Activated naive CD8-positive, alpha-beta T cell (primary cell): Measurements from ENCODE around the gene NGFR.

Source experiments
- H3K27ac Mint-ChIP-seq: one replicate; pipeline ENCODE4 v1.8.0; 2021; ENCODE audit warnings: mixed read lengths
- H3K27me3 Mint-ChIP-seq: one replicate; pipeline ENCODE4 v1.8.0; 2021; ENCODE audit warnings: mixed read lengths
- H3K36me3 Mint-ChIP-seq: one replicate; pipeline ENCODE4 v1.8.0; 2021; ENCODE audit warnings: mixed read lengths
- H3K4me1 Mint-ChIP-seq: one replicate; pipeline ENCODE4 v1.8.0; 2021; ENCODE audit warnings: low read depth, mixed read lengths
- H3K4me3 Mint-ChIP-seq: one replicate; pipeline ENCODE4 v1.8.0; 2021; ENCODE audit warnings: mild to moderate bottlenecking, mixed read lengths
- H3K9me3 Mint-ChIP-seq: one replicate; pipeline ENCODE4 v1.8.0; 2021; ENCODE audit warnings: low read depth, mixed read lengths

Gene NGFR

GRCh38 chr17:49525831-49526741 lies 31.0 kb downstream of the NGFR start:
- Mint-ChIP-seq H3K9me3 (no peaks in the 10 kb centered on the region), H3K27ac (no peak overlapping the region), H3K36me3 (no peaks in the 10 kb centered on the region), H3K4me1 (peaks cover 3% of the 10 kb centered on the region), H3K27me3 (peaks cover 10% of the 10 kb centered on the region), H3K4me3 (no peak overlapping the region)

- H3K36me3 Mint-ChIP-seq: no peaks in the 10 kb centered on the region
- H3K4me1 Mint-ChIP-seq: peaks cover 3% of the 10 kb centered on the region
- H3K4me3 Mint-ChIP-seq: no peak overlapping the region
- H3K9me3 Mint-ChIP-seq: no peaks in the 10 kb centered on the region
- no peak overlapping the region for H3K27ac Mint-ChIP-seq
- H3K27me3 Mint-ChIP-seq: peaks cover 12% of the 10 kb centered on the region
These were observed 33.0 kb downstream of the NGFR start for GRCh38 chr17:49527927-49528651.

GRCh38 chr17:49528966-49529365 lies 33.9 kb downstream of the NGFR start:
- H3K4me1 Mint-ChIP-seq: no peaks in the 10 kb centered on the region
- H3K9me3 Mint-ChIP-seq: no peaks in the 10 kb centered on the region
- H3K4me3 Mint-ChIP-seq: no peak overlapping the region
- H3K27me3 Mint-ChIP-seq: peaks cover 17% of the 10 kb centered on the region
- peak overlapping the region; percentile 29 for H3K27ac Mint-ChIP-seq
- H3K36me3 Mint-ChIP-seq: no peaks in the 10 kb centered on the region

- H3K9me3 Mint-ChIP-seq: no peaks in the 10 kb centered on the region
- peaks cover 18% of the 10 kb centered on the region for H3K27me3 Mint-ChIP-seq
- no peak overlapping the region for H3K27ac Mint-ChIP-seq
- no peak overlapping the region for H3K4me3 Mint-ChIP-seq
- no peaks in the 10 kb centered on the region for H3K4me1 Mint-ChIP-seq
- H3K36me3 Mint-ChIP-seq: no peaks in the 10 kb centered on the region
These were observed 35.0 kb downstream of the NGFR start for GRCh38 chr17:49530118-49530517.

GRCh38 chr17:49543860-49544259 lies 48.8 kb downstream of the NGFR start:
- no peak overlapping the region for H3K4me3 Mint-ChIP-seq
- H3K4me1 Mint-ChIP-seq: no peaks in the 10 kb centered on the region
- H3K36me3 Mint-ChIP-seq: peaks cover 10% of the 10 kb centered on the region
- H3K9me3 Mint-ChIP-seq: peaks cover 9% of the 10 kb centered on the region
- no peaks in the 10 kb centered on the region for H3K27me3 Mint-ChIP-seq
- H3K27ac Mint-ChIP-seq: no peak overlapping the region

GRCh38 chr17:49545007-49545660 lies 50.0 kb downstream of the NGFR start:
- H3K27ac Mint-ChIP-seq: no peak overlapping the region

GRCh38 chr17:49545806-49546545 lies 50.9 kb downstream of the NGFR start:
- H3K4me1 Mint-ChIP-seq: no peaks in the 10 kb centered on the region
- H3K4me3 Mint-ChIP-seq: no peak overlapping the region
- peaks cover 8% of the 10 kb centered on the region for H3K9me3 Mint-ChIP-seq
- H3K36me3 Mint-ChIP-seq: peaks cover 9% of the 10 kb centered on the region
- H3K27ac Mint-ChIP-seq: no peak overlapping the region
- no peaks in the 10 kb centered on the region for H3K27me3 Mint-ChIP-seq

More at GRCh38 chr17:49545007-49545660, 50.0 kb downstream of the NGFR start:
- H3K27me3 Mint-ChIP-seq: no peaks in the 10 kb centered on the region
- H3K36me3 Mint-ChIP-seq: peaks cover 10% of the 10 kb centered on the region
- peaks cover 9% of the 10 kb centered on the region for H3K9me3 Mint-ChIP-seq
- no peaks in the 10 kb centered on the region for H3K4me1 Mint-ChIP-seq
- H3K4me3 Mint-ChIP-seq: no peak overlapping the region

GRCh38 chr17:49546546-49547535 lies 51.7 kb downstream of the NGFR start:
- H3K27ac Mint-ChIP-seq: no peak overlapping the region
- no peaks in the 10 kb centered on the region for H3K4me1 Mint-ChIP-seq
- peaks cover 4% of the 10 kb centered on the region for H3K36me3 Mint-ChIP-seq
- H3K27me3 Mint-ChIP-seq: no peaks in the 10 kb centered on the region
- H3K4me3 Mint-ChIP-seq: no peak overlapping the region
- peaks cover 3% of the 10 kb centered on the region for H3K9me3 Mint-ChIP-seq

GRCh38 chr17:49547566-49547965 lies 52.5 kb downstream of the NGFR start:
- Mint-ChIP-seq H3K4me1 (no peaks in the 10 kb centered on the region), H3K9me3 (no peaks in the 10 kb centered on the region), H3K4me3 (no peak overlapping the region), H3K36me3 (no peaks in the 10 kb centered on the region), H3K27me3 (no peaks in the 10 kb centered on the region), H3K27ac (no peak overlapping the region)

- H3K4me3 Mint-ChIP-seq: no peak overlapping the region
- no peaks in the 10 kb centered on the region for H3K36me3 Mint-ChIP-seq
- H3K27ac Mint-ChIP-seq: no peak overlapping the region
- H3K27me3 Mint-ChIP-seq: no peaks in the 10 kb centered on the region
- no peaks in the 10 kb centered on the region for H3K4me1 Mint-ChIP-seq
- H3K9me3 Mint-ChIP-seq: no peaks in the 10 kb centered on the region
These were observed 53.0 kb downstream of the NGFR start for GRCh38 chr17:49548051-49548505.

GRCh38 chr17:49548506-49549310 lies 53.6 kb downstream of the NGFR start:
- Mint-ChIP-seq H3K4me1 (no peaks in the 10 kb centered on the region), H3K27ac (no peak overlapping the region), H3K27me3 (no peaks in the 10 kb centered on the region), H3K36me3 (no peaks in the 10 kb centered on the region), H3K9me3 (no peaks in the 10 kb centered on the region), H3K4me3 (no peak overlapping the region)

- H3K27me3 Mint-ChIP-seq: no peaks in the 10 kb centered on the region
- H3K4me1 Mint-ChIP-seq: no peaks in the 10 kb centered on the region
- H3K9me3 Mint-ChIP-seq: no peaks in the 10 kb centered on the region
- no peak overlapping the region for H3K4me3 Mint-ChIP-seq
- no peak overlapping the region for H3K27ac Mint-ChIP-seq
- H3K36me3 Mint-ChIP-seq: no peaks in the 10 kb centered on the region
These were observed 54.2 kb downstream of the NGFR start for GRCh38 chr17:49549311-49549605.
